GM12891 (cell line): ENCODE results near the gene ZNF121. TPM values are rescaled to one million over a fixed set of nuclear protein-coding genes. Genes with fewer than 3 reads are reported as not detected.

Experiments used
- DNase-seq: peaks from one replicate; pipeline ENCODE4 v3.0.0; 2011; ENCODE audit warnings: low spot score; ENCODE audit not compliant: insufficient read length
- FAIRE-seq: peaks from 2 replicates; lab custom pipeline; 2011; peaks lifted over from hg19 to GRCh38; lab: Jason Lieb, UNC
- PAX5 ChIP-seq: IDR thresholded peaks from 2 replicates; pipeline ENCODE4 v1.6.1; 2011; ENCODE audit warnings: low read length, moderate library complexity, mild to moderate bottlenecking; ENCODE audit not compliant: insufficient read depth, severe bottlenecking
- POLR2A ChIP-seq: IDR thresholded peaks from 2 replicates; pipeline ENCODE4 v1.6.1; 2011; ENCODE audit warnings: low read depth, low read length, control low read depth
- POLR2AphosphoS5 ChIP-seq: IDR thresholded peaks from 2 replicates; pipeline ENCODE4 v1.6.1; 2011; ENCODE audit warnings: low read depth, low read length, control low read depth
- POU2F2 ChIP-seq: IDR thresholded peaks from 2 replicates; pipeline ENCODE4 v1.6.1; 2011; ENCODE audit warnings: low read depth, mild to moderate bottlenecking, control low read depth, low read length, moderate library complexity
- SPI1 ChIP-seq: IDR thresholded peaks from 2 replicates; pipeline ENCODE4 v1.6.1; 2011; ENCODE audit warnings: low read depth, low read length, control low read depth
- TAF1 ChIP-seq: IDR thresholded peaks from 2 replicates; pipeline ENCODE4 v1.6.1; 2011; ENCODE audit warnings: low read depth, low read length, control low read depth
- polyA plus RNA-seq: library from polyadenylated mRNA; unstranded; fragments of >200 nt; gene quantifications from one replicate; pipeline ENCODE4 v1.2.1, GENCODE V29; 2012; ENCODE audit warnings: low read depth, missing spikeins, inconsistent platforms; ENCODE audit not compliant: missing spikeins

Gene ZNF121
- 8.9 TPM for polyA plus RNA-seq

DNA sequence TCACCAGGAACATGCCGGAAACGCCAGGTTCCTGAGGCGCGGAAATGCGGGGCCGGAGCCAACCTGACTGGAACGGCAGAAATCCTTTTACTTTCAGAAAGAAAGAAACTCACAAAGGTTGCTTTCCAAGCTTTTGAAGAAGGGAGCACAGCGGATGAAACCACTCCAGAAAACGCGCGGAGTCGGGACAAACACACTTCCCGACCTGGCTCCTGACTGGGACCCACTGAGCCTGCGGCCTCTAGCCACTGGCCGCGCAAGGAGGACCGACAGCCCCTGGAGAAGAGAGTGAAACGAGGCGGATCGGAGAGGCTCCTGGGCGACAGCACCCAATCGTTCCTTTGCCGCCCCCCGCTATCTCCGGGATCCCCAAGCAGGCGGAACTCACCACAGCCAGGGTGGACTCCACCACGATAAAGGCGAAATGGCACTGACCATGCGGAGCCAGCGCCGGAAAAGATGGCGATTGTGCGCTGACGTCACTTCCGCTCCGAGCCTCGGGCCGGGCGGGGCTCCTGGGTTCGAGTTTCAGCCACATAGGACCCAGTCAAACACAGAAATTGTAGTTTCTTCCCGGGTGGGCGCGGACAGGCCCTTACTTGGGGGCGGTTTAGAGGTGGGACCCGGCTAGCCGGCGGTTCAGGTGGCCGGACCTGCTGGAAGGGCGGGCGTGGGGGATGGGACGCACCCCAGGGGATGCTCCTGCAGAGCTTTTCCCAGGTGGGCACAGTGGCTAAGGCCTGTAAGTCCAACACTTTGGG, at the start of gene ZNF121:
TSS of gene ZNF121 (minus strand) at position 432 of the 761 bp plus-strand sequence. CDS start 16,407 bp downstream, outside the sequence.
- peak; percentile 89 for FAIRE-seq
- DNase-seq, result peak; percentile 61
- TF ChIP-seq POU2F2 (no peak), POLR2A (peak; percentile 97), PAX5 (peak; percentile 23), POLR2AphosphoS5 (peak; percentile 90), SPI1 (peak; percentile 38; the same call in 1 of the 2 replicates), TAF1 (peak; percentile 92)

- DNase-seq (no peak), FAIRE-seq (no peak)
- TF ChIP-seq POLR2A, result no peak
- no peak for TF ChIP-seq POU2F2
- no peak for TF ChIP-seq POLR2AphosphoS5
- TF ChIP-seq SPI1, result no peak
- TF ChIP-seq PAX5, result no peak
- no peak for TF ChIP-seq TAF1
These were observed 43.6 kb upstream of the ZNF121 start for GRCh38 chr19:9627856-9628255.

GRCh38 chr19:9622531-9622930, 38.2 kb upstream of the ZNF121 start:
- no peak for FAIRE-seq
- no peak for DNase-seq

GRCh38 chr19:9621156-9622037, 37.1 kb upstream of the ZNF121 start, which contains the start of gene ZNF561:
ZNF561 (minus strand) TSS chr19:9621232; CDS start chr19:9619456, 1,776 bp downstream.
- FAIRE-seq (peak; percentile 96), DNase-seq (peak; percentile 56)
- TF ChIP-seq TAF1 (no peak; the same call in 1 of the 2 replicates), PAX5 (no peak), POLR2AphosphoS5 (peak; percentile 65; the same call in 1 of the 2 replicates), POU2F2 (peak; percentile 63), POLR2A (peak; percentile 89), SPI1 (peak; percentile 43; the same call in 1 of the 2 replicates)

More at GRCh38 chr19:9622531-9622930, 38.2 kb upstream of the ZNF121 start:
- TF ChIP-seq POLR2AphosphoS5 (no peak), POLR2A (no peak), TAF1 (no peak), SPI1 (no peak), POU2F2 (no peak), PAX5 (no peak)

- TF ChIP-seq SPI1 (no peak), POLR2AphosphoS5 (no peak), POU2F2 (no peak), PAX5 (no peak), POLR2A (no peak), TAF1 (no peak; the same call in 1 of the 2 replicates)
- FAIRE-seq, result no peak
- no peak for DNase-seq
These were observed 36.5 kb upstream of the ZNF121 start for GRCh38 chr19:9620842-9621155.

GRCh38 chr19:9615844-9616243, 31.5 kb upstream of the ZNF121 start:
- FAIRE-seq (no peak), DNase-seq (no peak)
- no peak for TF ChIP-seq TAF1
- TF ChIP-seq POU2F2, result no peak
- TF ChIP-seq POLR2AphosphoS5, result no peak
- TF ChIP-seq SPI1, result no peak
- TF ChIP-seq PAX5, result no peak
- no peak for TF ChIP-seq POLR2A

DNA sequence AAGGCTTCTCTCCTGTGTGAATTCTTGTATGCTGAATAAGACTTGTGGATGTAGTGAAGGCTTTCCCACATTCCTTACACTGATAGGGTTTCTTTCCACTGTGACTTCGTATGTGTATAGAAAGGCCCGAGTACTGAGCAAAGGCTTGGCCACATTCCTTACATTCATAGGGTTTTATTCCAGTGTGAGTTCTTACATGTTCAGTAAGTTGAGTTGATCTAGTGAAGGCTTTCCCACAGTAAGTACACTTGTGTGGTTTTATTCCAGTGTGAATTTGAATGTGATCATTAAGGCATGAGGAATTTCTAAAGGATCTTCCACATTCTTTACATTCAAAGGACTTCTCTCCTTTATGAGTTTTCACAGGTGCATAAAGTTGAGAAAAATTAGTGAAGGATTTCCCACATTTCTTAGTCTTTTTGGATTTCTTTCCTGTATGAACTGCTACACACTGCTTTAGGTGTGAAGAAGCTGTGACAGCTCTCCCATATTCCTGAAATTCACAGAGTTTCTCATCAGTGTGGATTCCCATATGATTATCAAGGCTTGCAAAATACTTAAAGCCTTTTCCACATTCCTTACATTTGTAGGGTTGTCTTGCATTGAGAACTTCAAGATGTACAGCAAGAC, 26.3 kb upstream of the ZNF121 start:
- no peak for DNase-seq
- TF ChIP-seq TAF1, result no peak
- TF ChIP-seq PAX5, result no peak
- TF ChIP-seq POLR2AphosphoS5, result no peak
- TF ChIP-seq POU2F2, result no peak
- TF ChIP-seq POLR2A, result no peak
- no peak for TF ChIP-seq SPI1
- FAIRE-seq, result no peak

DNA sequence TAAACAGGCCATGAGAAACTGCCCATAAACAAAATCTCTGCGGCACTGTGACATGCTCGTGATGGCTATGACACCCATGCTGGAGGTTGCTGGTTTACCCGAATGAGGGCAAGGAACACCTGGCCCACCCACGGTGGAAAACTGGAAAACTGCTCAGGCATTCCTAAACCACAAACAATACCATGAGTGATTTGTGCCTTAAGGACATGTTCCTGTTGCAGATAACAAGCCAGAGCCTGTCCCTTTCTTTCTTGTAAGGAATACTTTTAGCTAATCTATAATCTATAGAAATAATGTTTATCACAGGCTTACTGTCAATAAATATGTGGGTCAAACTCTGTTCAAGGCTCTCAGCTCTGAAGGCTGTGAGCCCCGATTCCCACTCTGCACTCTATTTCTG, 24.6 kb upstream of the ZNF121 start:
- TF ChIP-seq TAF1 (no peak), POU2F2 (no peak), POLR2AphosphoS5 (no peak), PAX5 (no peak), SPI1 (no peak), POLR2A (no peak)
- FAIRE-seq (no peak), DNase-seq (no peak)
